ENCODE data around the gene CDH4. TPM values are rescaled to one million over a fixed set of nuclear protein-coding genes. Genes with fewer than 3 reads are reported as not detected.

Gene CDH4
- total RNA-seq, 6 experiments from 2014 or later, result 5.8 to 12.8 (median 10.9) TPM

DNA sequence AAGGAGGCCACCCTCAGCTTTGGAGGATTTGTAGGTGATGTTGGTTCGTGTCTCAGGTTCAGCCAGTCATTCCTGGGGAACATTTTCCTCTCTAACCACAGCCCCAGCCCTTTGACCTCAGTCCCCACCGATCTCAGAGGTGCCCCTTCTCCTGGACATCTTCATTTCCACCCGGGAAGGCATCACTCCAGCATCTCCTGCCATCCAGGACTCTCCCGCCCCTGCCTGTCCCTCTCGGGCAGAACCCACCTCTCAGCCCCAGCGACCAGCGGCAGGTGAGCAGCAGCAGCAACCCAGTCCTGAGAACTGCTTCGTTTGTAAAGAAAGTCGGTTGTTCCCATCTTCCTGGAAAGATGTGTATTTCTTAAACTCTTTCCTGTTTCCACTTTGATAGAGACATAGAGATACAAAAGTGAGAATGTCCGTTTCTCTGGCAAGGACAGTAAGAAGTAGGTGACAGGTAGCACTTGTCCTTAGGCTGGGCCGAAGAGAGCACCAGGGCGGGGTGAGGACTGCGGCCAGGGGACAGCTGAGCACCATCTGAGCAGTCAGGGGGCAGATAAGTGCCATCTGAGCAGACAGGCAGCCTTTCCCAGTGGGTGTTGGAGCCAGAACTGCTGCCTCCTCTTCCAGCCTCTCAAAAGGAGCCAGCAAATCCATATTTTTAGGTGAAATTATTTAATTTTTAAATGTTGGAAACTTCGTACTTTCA, 142.2 kb downstream of the CDH4 start:
- TF ChIP-seq, protein P1, sequence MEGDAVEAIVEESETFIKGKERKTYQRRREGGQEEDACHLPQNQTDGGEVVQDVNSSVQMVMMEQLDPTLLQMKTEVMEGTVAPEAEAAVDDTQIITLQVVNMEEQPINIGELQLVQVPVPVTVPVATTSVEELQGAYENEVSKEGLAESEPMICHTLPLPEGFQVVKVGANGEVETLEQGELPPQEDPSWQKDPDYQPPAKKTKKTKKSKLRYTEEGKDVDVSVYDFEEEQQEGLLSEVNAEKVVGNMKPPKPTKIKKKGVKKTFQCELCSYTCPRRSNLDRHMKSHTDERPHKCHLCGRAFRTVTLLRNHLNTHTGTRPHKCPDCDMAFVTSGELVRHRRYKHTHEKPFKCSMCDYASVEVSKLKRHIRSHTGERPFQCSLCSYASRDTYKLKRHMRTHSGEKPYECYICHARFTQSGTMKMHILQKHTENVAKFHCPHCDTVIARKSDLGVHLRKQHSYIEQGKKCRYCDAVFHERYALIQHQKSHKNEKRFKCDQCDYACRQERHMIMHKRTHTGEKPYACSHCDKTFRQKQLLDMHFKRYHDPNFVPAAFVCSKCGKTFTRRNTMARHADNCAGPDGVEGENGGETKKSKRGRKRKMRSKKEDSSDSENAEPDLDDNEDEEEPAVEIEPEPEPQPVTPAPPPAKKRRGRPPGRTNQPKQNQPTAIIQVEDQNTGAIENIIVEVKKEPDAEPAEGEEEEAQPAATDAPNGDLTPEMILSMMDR (IDR thresholded peaks at IDR 0.05), result no peak
- no peak for DNase-seq
- H3K27ac Mint-ChIP-seq, result no peak overlapping the region
- H3K9me3 Mint-ChIP-seq, result peaks cover 36% of the 10 kb centered on the region
- no peak overlapping the region for H3K4me3 Mint-ChIP-seq
- 0 out of 2 replicates have a peak, but pooled peaks cover 5% of the 10 kb centered on the region for H3K4me1 Mint-ChIP-seq (ENCODE audit: low read depth)
- H3K36me3 Mint-ChIP-seq (ENCODE audit: low read depth), result peaks cover 6% of the 10 kb centered on the region; the same call in 1 of the 2 replicates
- no peaks in the 10 kb centered on the region; the same call in 1 of the 2 replicates for H3K27me3 Mint-ChIP-seq (ENCODE audit: insufficient read depth)

DNA sequence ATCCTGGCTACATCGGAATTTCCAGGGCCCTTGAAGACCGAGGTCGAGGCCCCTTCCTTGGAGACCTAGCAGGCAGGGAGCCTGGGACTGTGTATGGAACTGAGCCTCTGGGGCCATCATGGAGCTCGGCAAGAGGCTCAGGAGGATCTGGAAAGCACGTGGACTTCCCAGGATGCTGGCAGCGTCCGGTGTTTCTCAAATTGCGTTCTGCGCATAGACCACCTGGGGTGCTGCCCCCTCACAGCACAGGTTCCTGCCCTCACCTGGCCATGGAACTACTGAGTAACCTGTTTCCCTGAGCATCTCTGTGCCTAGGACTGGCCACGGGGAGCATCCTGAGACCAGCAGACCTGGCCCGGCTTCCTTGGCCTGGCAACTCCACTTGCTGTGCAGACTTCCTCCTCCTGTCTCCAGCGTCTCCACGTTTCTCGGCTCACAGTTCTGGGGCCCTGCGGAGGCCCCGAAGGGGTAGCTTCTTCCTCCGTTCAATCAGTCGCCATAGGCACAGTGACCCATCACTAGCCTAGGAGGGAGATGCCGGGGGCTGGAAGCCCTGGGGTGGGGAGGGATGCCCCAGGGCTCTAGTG, 144.3 kb downstream of the CDH4 start:
- TF ChIP-seq, protein P1 (IDR thresholded peaks at IDR 0.05), result no peak
- DNase-seq, result no peak
- no peak overlapping the region for H3K4me3 Mint-ChIP-seq
- H3K4me1 Mint-ChIP-seq (ENCODE audit: low read depth), result 0 out of 2 replicates have a peak, but pooled peaks cover 4% of the 10 kb centered on the region
- no peaks in the 10 kb centered on the region; the same call in 1 of the 2 replicates for H3K27me3 Mint-ChIP-seq (ENCODE audit: insufficient read depth)
- H3K9me3 Mint-ChIP-seq, result peaks cover 31% of the 10 kb centered on the region
- no peak overlapping the region for H3K27ac Mint-ChIP-seq
- H3K36me3 Mint-ChIP-seq (ENCODE audit: low read depth), result no peaks in the 10 kb centered on the region

DNA sequence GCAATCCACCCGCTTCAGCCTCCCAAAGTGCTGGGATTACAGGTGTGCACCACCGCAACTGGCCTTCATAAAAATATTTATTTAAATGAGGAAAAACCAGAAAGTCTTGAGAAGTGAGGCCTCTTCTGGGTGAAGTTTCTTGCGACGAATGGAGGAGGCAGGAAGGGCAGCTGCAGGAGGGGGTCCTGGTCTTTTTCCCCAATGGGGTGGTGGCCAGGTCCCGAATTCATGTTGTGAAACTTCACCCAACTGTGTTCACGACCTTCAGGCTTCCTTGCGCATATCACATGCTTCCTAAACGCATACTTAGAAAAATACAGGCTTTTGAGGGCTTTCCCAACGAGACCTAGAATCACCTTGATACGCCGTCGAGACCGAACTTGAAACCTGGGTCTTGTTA, 145.1 kb downstream of the CDH4 start:
- no peaks in the 10 kb centered on the region; the same call in 1 of the 2 replicates for H3K27me3 Mint-ChIP-seq (ENCODE audit: insufficient read depth)

DNA sequence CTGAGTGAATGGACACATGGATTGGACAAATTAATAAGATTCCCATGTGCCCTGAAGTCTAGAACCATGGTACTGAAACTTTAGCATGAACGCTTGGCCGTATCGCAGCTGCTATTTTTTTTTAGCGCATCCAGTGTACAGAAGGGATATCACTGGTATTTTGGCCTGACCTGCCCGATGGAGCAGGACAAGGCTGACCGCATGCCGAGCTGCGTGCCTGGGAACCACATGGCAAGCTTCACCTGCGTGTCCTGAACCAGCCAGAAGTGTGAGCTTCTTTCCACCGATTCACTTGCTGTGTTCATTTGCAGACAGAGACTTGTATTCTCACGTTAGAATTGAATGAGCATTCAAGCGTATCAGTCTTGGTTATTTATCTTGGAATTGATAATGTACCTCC, 145.7 kb downstream of the CDH4 start:
- H3K4me1 Mint-ChIP-seq (ENCODE audit: low read depth), result no peaks in the 10 kb centered on the region
- no peak for DNase-seq
- H3K36me3 Mint-ChIP-seq (ENCODE audit: low read depth), result no peaks in the 10 kb centered on the region
- peaks cover 31% of the 10 kb centered on the region for H3K9me3 Mint-ChIP-seq
- H3K4me3 Mint-ChIP-seq, result no peak overlapping the region
- TF ChIP-seq, protein P1 (IDR thresholded peaks at IDR 0.05), result no peak
- H3K27me3 Mint-ChIP-seq (ENCODE audit: insufficient read depth), result no peaks in the 10 kb centered on the region; the same call in 1 of the 2 replicates
- H3K27ac Mint-ChIP-seq, result no peak overlapping the region

More for the DNA sequence above, 145.1 kb downstream of the CDH4 start:
- Mint-ChIP-seq H3K4me3 (no peak overlapping the region), H3K36me3 (ENCODE audit: low read depth) (no peaks in the 10 kb centered on the region), H3K4me1 (ENCODE audit: low read depth) (no peaks in the 10 kb centered on the region), H3K27ac (no peak overlapping the region), H3K9me3 (peaks cover 32% of the 10 kb centered on the region)
- TF ChIP-seq, protein P1 (IDR thresholded peaks at IDR 0.05), result no peak
- DNase-seq, result no peak

DNA sequence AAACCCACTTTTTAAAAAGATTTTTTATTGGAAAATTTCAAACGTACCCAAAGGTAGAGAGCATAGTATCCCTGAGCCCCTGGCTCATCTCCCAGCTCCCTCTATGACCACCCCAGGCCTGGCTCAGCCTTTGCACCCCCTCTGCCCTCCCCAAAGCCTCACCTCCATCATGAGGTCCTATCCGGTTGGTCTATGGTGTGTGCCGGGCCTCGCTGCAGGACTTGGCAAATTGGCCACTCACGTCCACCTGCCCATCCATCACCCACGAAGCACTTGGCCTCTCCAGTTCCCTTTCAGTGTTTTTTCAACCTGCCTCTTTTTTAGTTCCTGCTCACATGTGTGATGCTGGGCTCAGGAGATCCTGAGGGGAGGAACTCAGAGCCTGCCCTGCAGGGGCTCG, 147.4 kb downstream of the CDH4 start:
- Mint-ChIP-seq H3K27ac (no peak overlapping the region), H3K4me3 (no peak overlapping the region), H3K9me3 (peaks cover 37% of the 10 kb centered on the region), H3K36me3 (ENCODE audit: low read depth) (no peaks in the 10 kb centered on the region), H3K27me3 (ENCODE audit: insufficient read depth) (no peaks in the 10 kb centered on the region; the same call in 1 of the 2 replicates), H3K4me1 (ENCODE audit: low read depth) (no peaks in the 10 kb centered on the region)
- DNase-seq, result no peak
- TF ChIP-seq, protein P1 (IDR thresholded peaks at IDR 0.05), result no peak
